Stimulated activated CD8-positive, alpha-beta memory T cell treated with anti-CD3 and anti-CD28 coated beads, Interleukin-12 subunit alpha, Interleukin-12 subunit beta, amount 100 ng/mL, for 4 hours (primary cell): ENCODE measurements around the gene SPATA24.
"Not testable (repeated sequence)": the region's sequence is repeated elsewhere in the genome, so short reads cannot be mapped to it uniquely, and the experiment has no call there.

ENCODE experiments used
- DNase-seq: peaks from one replicate; pipeline ENCODE4 v3.0.0-alpha.2; 2020; ENCODE audit warnings: low read depth

Gene SPATA24

DNA sequence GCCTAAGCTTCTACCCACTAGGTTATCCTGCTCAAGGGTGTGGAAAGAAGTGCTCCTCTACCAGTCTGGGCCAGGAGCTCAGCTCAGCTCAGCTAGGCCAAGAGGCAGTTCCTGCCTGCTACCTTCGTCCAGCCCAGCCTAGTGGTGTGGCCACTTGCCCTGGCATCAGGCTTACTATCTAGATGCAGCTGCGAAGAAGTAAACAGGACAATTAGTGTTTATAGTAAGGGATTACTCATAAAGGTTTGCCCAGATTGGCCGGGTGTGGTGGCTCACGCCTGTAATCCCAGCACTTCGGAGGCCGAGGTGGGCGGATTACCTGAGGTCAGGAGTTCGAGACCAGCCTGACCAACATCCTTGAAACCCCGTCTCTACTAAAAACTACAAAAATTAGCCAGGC is 12.8 kb upstream of the SPATA24 start:
- DNase-seq = no peak

DNA sequence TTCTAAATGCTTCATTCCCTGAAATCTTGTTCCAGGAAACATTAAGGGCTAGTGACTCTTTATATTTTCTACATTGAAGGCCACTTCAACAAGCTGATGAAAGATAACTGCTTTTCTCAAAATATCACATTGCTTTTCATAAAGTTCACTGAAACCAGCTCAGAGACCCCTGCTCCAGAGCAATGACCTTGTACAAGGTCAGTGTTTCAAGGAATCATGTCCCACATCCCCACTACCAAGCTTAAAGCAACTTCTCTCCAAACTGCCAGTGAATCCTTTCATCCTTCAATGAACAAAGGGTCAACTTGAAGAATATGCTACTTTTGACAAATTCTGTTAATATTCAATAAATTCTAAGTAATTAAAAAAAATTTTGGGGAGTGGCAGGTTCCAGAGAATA is 12.0 kb upstream of the SPATA24 start:
- no peak for DNase-seq

DNA sequence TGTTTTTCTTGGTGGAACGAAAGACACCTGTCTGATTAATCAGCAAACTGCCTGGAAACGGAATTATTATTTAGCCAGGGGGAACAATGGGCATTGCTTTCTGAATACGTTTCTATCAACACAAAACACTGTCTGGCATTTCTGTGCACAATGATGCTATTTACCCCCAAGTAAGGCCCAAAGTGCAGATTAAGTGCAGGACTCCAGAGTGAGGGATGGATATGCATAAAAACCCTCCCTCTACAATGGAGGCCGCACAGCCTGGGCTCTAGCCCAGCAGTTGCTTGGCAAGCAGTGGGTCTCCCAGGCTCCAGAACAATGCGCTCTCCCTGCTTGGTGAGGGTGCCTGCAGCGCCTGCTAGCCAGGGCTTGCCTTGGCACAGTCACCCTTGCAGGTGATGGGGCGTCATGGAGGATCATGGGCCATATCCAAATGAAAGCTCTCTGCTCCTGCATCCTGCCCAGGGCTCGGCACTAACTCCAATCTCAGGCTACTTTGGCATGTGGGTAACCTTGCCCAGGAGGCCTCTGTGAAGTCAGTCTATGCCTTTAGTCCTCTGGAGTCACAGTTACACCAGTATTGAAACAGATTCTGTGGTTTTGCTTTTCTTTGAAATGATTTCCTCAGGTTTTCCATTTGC is 11.5 kb upstream of the SPATA24 start:
- DNase-seq = no peak

DNA sequence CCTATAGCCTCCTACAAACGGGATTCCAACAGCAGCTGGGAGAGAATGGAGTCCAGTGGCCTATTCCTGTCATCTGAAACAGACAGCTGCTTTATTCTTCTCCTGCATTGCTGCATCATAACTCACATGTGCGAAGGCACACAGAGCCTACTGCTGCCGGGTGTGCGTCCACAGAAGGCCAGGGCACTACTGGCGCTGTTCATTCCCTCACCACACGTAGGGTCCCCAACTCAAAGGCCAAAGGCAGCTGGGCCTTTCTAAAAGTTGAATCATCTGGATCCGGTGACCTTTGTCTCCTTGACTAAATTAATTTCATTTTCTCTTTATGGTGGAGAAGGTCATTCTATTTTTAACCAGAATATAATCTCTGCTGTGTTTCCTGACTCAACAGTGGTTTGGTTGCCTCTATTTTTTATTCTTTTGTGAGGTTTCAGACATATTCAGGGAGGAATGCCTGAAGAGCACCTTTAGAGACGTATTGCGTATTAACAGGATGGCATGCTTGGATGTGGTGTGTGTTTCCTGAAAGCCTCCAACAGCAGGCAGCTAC is 10.8 kb upstream of the SPATA24 start:
- DNase-seq = no peak

DNA sequence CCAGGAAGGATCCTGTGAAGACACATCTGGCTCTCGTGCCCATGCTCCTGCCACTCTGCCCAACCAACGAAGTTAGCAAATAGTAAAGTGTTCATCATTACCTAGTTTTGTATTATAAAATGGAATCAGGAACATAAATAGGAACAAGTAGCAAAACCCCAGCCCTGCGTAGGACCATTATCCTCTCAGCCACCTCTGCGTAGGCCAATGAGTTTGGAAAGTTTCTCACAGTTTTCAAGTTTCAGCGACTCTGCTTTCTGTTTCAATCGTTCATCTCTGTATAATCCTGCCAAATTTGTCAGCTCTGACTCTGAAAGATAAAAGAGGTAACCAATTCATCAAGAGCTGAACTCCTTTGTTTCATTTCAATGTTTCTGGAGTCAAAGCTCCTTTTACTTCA is 10.1 kb upstream of the SPATA24 start:
- DNase-seq = no peak

DNA sequence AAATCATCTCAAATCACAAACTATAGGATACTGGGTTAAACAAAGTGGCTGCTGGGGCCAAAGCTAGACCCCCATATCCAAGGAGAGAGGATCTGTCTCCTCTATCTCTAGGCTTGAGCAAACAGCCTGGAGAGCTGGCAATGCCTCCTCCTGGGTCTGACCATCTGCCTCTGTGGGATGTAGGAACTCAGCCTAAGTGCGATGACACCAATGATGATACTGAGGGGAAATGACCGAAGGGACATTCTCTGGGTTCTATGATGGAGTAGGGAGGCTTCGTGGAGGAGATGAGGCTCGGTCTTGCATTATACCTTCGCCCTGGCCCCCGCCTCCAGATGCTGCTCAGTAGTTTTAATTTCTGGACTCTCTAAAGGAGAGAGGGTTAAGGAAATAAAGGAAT is 9.3 kb upstream of the SPATA24 start:
- no peak for DNase-seq

DNA sequence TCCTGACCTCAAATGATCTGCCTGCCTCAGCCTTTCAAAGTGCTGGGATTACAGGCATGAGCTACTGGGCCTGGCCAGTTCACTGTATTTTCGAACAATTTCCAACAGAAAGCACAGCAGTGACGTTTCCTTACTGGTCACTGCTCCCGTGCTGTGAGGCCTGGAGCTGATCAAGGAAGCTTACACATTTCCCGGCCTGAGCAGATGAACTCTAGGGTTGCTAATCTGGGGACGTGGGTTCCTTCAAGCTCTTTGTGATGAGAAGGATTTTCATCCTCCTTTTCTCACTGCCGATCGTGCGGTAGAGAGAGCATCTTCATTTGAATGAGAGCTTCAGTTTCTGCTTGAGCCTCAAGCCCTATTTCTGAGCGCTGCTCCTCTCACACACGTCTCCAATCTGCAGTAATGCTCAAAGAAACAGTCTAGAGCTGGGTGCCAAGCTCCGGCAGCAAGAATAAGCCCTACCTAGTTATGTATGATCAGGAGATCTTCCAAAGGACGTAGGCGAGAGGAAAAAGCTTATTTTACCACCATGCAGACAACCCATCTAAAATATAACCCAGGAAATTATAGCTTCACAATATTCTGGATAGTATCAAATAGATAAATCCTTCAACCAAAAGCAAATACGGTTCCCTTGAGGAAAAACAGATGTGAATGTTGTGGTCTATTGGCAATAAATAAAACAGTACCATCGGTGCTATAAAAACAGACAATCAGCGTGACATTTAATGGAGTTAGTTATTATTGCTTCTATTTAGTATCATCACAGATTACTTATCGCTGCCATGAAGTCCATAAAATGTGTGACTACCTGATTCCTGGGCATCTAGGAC is 7.3 kb upstream of the SPATA24 start:
- DNase-seq = no peak

DNA sequence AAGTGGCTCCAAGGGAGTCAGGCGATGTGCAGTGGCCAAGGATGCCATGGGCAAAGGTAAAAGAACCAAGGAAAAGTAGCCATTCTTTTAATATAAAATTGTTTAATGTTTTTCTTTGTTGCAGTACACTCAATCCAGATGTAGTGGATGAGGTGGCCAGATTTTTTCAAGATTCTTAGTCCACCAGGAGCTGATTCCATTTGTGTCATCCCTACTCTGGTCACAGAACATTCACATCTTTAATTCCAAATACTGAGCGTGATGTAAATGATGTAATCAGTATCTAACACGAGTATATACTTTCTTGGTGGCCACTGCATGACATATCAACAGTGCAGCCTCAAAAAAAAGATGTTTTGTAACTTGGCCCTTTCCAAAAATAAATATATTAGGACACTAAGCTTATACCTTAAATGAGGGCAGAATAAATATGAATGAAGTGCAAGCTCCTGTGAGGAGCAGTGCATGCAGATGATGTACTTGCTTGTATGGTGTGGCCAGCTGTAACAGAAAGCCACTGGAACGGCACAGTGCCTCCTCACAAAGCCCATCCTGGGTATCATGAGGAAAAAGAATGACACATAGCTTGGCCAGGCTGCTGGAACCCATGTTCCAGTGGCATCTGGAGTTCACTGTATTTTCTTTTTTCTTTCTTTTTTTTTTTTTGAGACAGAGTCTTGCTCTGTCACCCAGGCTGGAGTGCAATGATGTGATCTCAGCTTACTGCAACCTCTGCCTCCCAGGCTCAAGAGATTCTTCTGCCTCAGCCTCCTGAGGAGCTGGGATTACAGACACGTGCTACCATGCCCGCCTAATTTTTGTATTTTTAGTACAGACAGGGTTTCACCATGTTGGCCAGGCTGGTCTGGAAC is 6.5 kb upstream of the SPATA24 start:
- DNase-seq = no peak

DNA sequence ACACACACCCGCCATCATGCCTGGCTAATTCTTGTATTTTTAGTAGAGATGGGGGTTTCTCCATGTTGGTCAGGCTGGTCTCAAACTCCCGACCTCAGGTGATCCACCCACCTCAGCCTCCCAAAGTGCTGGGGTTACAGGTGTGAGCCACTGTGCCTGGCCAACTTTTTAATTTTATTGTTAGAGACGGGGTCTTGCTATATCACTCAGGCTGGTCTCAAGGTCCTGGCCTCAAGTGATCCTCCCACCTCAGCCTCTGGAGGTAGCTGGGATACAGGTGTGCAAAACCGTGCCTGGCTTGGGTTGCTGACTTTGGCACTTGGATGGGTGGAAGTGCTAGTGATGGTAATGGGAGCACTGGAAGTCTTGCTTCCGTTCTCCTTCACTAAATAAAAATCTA is 5.2 kb upstream of the SPATA24 start:
- DNase-seq = not testable (repeated sequence)

DNA sequence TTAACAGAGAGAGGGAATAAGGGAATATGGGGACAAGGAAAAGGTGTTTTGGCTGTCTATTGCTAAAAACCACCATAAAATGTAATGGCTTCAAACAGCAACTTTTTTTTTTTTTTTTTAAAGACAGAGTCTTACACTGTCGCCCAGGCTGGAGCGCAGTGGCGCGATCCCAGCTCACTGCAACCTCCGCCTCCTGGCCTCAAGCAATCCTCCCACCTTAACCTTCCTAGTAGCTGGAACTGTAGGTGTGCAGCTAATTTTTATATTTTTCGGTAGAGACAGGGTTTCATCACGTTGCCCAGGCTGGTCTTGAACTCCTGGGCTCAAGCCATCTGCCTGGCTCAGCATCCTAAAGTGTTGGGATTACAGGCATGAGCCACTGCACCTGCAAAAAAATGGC is 4.3 kb upstream of the SPATA24 start:
- no peak for DNase-seq

DNA sequence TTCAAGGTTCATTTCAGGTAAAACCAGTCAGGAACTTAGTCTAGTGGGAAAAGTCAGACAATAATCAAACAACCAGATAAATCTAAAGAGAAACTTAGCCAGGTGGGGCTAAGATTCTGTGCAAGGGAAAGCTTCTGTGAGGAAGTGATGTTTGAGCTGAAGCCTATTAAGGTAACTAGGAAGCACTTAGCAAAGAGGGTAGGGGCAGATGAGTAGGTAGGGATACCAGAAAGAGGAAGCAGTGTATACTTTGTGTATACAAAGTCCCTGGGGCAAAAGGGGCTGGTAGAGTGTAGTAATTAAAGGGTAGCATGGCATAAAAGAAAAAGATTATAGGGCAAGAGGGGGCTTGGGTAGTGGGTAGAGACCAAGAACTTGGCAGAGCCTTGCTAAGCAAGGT is 3.6 kb upstream of the SPATA24 start:
- DNase-seq = no peak

DNA sequence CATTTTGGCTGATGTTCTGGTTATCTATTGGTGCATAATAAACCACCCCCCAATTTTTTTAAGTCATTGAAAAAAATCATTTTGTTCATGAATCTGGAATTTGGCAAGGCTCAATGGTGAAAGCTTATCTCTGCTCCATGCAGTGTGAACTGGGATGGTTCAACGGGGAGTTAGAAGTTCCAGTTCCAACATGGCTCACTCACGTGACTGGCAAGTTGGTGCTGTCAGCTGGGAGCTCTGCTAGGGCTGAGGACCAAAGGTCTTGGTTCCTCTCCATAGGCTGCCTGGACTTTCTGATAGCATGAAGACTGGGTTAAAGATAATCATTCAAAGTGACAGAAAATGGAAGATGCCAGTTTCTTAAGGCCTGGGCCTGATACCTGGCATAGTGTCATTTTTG is 3.1 kb upstream of the SPATA24 start:
- no peak for DNase-seq

DNA sequence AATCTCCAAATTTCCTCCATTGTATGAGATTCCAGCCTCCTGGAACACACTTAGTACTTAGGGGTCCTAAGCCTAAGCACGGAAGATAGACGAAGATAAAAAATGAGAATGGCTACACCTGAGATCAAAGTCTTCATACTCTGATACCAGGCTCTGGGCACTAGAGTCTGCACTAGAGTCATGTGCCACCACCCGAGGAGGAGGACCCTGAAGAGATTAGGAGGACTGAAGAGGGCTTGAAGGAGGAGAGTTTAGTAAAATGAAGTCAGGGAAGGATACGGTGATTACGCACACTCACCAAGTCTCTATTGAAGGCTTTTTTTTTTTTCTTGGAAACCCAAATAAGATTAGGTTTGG is 573 bp upstream of the SPATA24 start:
- DNase-seq = no peak

DNA sequence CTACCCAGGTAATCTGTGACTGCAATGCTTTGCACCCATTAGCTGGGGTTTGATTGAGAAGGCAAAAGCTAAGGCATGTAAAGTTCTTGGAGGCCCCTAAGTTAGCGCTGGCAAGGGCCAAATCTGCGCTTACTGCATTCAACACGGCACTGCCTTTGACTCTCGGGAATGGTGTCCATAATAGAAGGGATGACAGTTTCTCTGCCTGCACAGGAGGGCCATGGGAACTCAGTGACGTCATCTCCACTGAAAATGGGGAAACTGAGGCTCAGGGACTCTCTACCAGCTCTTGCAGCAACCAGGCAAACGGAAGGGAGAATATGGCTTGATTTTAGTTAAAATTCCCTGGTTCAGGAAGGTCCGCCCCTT is 487 bp downstream of the SPATA24 start:
- DNase-seq = no peak

DNA sequence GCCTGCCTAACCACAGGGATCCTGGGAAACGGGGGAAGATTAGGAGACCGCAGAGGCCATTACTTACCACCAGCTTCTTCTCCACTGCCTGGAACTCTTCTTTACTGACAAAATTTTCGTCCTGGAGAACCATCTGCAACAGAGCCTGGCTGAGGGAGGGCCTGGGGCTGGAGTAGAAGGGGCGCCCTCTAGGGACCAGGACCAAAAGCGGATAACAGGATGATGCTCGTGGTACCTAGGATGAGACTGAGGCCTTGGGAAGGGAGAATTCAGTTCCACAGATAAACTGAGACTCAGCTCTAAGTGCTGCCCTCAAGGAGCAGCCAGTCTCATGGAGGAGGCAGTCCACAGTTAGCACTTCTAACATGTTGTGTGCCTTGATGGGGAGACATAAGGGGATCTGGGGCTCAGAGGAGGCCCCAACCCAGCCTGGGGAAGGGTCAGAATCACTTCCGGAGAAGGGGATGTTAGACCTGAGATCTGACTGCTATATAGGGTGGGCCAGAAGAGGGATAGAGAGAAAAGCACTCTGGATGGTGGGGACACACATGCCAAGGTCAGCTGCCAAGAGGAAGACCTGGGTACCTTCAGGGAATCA is 1.2 kb downstream of the SPATA24 start:
- no peak for DNase-seq

DNA sequence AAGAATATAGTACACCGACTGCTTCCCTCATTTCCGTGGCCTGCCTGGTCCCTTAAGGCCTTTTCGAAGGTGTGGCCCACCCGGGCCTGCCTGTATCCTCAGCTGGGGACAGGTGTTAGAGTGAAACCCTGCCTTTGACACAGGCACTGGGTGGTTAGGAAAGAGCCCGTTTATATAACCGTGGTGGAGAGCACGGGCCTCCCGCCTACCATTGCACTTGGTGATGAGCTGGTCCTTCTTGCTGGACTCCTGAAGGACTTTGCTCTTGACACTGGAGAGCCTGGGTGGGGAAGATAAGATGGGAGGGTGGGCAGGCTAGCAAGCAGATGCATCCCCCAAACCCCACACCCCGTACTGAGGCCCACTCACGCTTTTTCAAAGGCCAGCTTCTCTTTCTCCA is 2.3 kb downstream of the SPATA24 start:
- no peak for DNase-seq

DNA sequence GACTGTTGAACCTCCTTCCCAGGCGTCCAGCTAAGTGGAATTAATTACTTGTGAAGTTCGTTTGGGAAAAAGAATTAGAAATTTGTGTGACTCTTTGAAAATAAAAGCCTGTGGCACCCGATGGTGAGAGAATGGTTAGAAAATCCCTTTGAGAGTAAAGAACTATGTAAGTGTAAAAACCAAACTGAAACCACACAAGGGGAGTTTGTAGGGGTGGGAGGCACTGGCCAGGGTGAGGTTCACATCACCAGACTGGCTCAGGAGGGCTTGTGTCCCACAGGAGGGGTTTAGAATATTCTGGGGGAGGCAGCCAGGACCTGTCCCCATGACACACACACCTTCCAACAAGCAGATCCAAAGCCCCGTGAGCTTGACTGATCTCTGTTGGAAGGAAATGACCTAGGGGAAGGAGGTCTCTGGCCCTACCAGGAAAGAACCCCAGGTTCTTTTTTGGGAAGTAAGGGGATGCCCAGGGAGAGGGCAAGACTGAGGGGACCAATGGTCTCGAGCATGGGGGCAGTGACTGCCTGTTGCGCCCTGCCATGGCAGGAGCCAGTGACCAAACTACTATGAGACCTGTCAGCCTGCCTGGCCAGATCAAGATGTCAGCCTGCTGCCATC is 4.3 kb downstream of the SPATA24 start:
- no peak for DNase-seq

DNA sequence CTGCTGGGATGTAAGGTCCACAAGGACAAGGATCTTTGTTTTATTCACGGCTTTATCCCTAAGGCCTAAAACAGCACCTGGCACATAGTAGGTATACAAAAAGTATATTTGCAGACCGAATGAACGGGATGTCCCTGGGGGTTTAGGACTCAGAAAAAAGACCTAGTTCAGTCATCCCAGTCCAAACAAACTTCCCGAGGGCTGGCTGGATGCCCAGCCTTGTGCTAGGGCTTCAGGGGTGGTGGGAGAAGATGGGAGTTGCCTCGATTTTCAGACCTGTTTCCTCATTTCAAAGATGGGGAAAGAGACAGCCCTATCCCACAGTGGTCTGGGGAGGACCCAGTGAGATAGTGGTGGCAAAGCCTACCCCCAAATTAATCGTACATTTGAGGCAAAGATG is 6.0 kb downstream of the SPATA24 start:
- no peak for DNase-seq

DNA sequence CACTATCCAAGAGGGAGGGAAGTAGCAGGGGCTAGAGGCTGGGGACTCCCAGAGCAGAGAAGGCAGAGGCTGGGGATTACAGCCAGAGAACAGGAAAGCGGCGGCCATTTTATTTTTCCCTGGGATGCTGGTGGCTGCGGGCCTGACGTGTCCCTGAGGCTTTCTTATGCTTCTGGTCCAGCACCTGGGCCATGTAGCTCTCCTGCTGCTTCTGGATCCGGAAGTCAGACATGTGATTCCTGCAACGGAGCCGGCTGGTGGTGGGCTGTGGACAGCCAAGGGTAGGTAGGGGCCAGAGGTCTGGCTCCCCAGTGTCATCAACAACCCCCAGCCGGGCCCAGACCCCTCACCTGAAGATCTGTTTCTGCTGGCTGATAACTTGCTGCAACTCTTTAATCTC is 7.2 kb downstream of the SPATA24 start:
- DNase-seq = no peak

DNA sequence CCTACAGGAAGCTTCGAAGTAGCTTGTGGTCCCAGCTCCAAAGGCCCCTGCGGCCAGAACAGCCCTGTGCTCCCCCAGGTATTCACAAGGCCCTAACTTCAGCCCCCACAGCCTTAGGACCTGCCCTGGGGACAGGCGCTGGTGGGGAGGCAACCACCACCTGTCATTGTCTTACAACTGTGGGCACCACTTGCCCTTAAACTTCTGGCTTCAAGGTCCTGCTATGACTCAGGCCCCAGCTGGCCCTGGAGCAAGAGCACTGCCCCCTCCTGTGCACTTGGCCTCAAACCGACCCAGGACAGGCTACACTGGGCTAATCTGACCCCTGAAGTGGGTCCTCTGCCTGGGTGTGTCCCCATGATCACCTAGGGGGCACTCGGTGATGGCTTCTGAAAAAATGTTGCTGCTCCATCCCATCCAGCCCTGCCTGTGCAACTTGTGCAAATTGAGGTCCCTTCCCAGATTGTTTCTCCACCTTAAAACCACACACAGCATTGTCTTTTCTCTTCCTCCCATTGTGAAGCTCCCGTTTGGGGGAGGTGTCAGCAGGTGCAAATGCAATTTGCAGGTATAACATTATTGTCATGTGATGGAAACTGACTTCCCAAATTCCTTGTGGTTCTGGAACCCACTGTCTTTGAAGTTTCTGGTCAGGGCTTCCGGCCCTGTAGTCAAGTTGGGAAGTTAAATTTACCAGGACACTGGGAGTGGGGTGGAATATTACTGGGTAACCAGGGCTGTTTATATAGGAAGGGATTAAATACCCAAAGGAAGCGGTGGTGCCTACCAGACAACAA is 7.8 kb downstream of the SPATA24 start:
- no peak for DNase-seq
